HG02943 (cell line): ENCODE results near the gene AFG1L.
A peak's percentile ranks its signal among the peaks of the same experiment; 100 is the strongest.
"Not testable (repeated sequence)": the region's sequence is repeated elsewhere in the genome, so short reads cannot be mapped to it uniquely, and the experiment has no call there.

ENCODE experiments used
- ATAC-seq: cut with Tn5 transposase; IDR thresholded peaks from one replicate; pipeline ENCODE4 v1.9.1; 2021; ENCODE audit warnings: mild to moderate bottlenecking, low read depth, moderate library complexity; ENCODE audit not compliant: unreplicated experiment

Gene AFG1L

DNA sequence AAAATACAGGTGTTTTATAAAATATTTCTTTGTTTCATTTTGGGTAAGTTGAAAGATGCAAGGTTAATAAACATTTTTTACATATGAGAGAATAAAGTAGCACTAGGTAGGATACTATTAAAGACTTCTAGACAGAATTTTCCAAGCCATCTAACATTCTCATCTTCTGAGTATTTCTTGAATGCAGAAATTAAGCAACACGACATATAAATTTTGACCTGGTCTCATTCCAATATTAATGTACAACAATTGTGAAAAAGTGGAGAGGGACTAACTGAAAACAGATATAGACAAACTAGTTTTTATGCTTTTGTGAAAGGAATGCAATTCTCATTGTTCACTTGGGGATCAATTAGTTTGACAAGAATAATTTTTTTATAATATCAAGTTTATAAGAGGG lies 254.4 kb downstream of the AFG1L start:
- no peak for ATAC-seq

DNA sequence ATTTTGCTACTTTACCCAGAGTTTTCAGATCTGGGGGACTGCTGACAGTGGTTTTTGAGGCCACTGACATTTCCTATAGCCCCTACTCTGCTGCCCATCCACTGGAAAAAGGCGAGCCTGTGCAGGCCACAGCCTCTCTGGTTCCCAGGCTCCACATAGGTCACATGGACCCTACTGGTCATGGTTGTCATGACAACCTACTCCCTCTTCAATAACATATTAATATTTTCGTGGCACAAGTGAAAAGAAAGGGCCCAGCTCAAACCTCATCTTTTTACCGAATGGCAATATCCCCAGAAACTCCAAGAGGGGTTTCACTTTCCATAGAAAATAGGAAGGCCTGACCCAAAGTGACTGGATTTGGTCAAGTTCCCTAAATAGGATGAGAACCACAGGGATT lies 254.9 kb downstream of the AFG1L start:
- no peak for ATAC-seq

- ATAC-seq: no peak
These were observed 255.4 kb downstream of the AFG1L start for GRCh38 chr6:108550256-108550655.

GRCh38 chr6:108555399-108556052 lies 260.7 kb downstream of the AFG1L start:
- ATAC-seq: no peak

DNA sequence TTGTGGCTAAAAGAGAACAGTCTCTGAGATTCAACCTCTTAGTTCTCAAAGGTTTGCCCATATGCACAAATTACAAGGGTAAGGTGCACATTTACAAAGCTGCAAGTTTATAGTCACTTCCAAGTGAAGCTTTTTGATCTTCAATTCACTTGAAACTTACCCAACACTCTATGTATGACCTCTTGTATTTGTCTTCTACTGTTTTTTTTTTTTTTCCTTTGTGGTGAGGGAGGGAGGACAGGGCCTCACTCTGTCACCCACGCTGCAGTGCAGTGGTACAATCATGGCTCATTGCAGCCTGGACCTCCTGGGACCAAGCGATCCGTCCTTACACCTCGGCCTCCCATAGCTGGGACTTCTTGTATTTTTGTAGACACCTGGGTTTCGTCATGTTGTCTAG lies 261.4 kb downstream of the AFG1L start:
- no peak for ATAC-seq

DNA sequence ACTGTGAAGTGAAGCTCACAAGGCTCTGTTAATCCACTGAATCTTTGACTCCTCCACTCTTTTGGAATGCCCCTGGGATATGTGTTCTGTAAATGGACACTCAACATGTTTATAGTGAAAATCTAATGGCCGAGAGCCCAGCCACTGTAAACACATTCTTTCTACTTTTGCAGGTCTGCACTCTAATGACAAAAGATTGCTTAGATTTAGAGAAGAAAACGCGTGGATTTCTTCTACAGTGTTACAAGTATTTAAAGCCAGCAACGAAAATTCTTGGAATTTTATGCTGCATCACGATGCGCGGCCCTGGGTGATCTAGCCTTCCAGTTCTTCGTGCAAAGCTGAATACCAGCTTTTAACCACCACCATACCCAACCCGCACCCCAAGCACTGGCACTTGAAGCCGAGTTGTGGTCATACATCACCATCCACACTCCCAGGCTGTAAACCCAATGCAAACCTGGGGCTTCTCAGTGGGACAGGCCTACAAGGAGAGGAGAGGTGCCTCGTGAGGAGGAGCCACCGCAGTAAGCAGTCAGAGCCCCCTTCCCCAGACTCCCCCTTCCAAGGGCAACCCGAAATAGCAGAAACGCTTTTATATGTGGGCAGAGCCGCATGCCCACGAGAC lies 262.1 kb downstream of the AFG1L start:
- no peak for ATAC-seq

GRCh38 chr6:108557494-108558371 lies 262.9 kb downstream of the AFG1L start:
- no peak for ATAC-seq

DNA sequence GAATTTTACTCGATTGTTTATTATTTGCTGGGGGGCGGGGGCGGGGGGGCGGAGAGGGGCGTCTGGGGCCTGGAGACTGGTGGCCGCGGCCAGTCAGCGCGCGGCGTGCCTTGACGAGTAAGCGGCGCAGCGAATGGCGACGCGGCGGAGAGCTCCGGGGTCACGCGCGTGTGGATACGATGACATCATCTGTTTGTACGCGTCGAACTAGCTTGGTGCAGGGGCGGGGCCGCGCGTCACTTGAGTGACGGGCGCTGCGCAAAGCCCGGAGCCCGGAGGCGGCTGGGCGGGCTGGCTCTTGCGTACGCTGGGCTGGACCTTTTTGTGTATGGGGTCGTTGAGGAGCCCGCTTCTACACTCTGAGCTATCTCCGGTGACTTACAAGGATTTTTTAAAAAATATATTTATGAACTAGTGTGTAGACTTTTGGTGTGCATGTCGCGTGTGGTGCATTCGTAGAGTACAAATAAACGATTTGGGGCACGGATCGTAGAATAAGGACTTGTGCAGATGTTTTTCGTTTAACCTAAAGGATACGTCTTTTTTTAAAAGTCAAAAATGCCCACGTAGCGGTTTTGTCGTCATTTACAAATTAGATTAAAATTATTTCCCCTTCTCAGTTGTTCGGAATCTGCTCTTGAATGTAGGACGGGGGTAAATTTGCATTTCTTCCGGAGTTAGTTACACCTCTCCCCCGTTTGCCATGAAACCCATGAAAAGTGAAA lies 263.7 kb downstream of the AFG1L start:
- ATAC-seq: peak; percentile 48

DNA sequence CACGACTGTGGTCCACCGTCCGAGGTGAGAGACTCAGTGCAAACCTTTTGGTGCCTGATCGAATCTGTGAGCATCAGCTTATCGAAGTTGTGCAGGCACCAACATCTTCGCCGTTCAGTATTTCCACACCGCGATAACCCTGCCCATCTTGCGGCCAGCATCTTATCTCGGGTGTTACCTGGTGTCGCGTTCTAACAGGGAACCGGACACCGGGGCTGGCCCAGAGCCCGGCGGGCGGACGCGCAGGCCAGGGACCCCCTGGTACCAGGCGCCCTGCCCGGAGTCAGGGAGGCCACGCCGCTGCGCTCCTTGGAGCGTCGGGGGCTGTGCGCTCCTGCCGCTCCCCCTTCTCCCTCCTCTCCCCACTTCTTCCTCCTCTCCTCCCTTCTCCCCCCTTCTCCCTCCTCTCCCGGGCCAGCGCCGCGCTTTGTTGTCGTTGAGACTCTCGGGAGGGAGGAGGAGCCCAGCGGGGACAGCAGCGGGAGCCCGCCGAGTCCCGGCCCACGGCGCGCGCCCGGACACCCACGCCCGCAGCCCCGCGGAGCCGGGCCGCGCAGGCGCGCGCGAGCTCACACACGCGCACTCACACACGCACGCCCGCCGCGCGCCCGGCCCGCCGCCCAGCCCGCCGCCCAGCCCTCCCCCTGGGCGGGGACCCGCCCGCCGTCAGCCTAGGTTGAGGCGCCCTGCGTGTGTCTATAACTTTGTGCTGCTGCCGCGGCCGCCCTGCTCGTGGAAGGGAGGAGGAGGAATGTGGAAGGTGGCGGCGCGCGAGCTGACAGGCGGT lies 264.4 kb downstream of the AFG1L start:
- ATAC-seq: no peak

DNA sequence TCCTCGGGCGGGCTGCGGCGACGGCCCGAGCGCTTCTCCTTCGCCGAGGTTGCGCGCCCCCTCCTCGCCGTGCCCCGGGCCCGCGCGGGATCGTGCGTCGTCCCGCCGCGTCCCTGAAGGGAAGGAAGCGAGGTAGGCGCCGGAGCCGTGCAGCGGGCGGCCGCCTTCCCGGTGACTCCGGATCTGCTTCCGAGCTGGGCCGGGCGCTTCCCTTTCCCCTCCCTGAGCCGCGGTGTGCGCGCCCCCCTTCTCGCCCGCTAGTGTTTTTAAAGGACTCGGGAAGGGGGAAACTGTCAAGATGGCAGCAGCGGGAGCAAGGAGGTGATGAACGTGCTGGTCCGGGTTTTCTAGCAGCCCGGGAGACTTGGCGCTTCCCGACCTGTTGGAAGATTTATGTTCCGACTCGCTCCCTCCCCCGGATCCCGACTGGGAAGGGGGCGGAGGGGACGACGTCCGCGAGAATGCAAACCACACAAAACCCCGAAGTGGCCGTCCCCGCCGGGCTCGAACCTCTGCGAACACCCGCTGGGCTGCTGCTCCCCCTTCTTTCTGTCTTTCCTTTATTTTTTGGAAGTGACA lies 265.1 kb downstream of the AFG1L start:
- ATAC-seq: no peak

- ATAC-seq: no peak
These were observed 265.8 kb downstream of the AFG1L start, which contains the start of gene FOXO3 for GRCh38 chr6:108560463-108561308. Gene FOXO3, plus strand, starts transcription at chr6:108560917. Its CDS starts 292 bp downstream, at chr6:108561209.

DNA sequence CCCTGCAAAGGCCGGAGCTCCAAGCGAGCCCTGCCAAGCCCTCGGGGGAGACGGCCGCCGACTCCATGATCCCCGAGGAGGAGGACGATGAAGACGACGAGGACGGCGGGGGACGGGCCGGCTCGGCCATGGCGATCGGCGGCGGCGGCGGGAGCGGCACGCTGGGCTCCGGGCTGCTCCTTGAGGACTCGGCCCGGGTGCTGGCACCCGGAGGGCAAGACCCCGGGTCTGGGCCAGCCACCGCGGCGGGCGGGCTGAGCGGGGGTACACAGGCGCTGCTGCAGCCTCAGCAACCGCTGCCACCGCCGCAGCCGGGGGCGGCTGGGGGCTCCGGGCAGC lies 266.4 kb downstream of the AFG1L start:
- ATAC-seq: not testable (repeated sequence)

DNA sequence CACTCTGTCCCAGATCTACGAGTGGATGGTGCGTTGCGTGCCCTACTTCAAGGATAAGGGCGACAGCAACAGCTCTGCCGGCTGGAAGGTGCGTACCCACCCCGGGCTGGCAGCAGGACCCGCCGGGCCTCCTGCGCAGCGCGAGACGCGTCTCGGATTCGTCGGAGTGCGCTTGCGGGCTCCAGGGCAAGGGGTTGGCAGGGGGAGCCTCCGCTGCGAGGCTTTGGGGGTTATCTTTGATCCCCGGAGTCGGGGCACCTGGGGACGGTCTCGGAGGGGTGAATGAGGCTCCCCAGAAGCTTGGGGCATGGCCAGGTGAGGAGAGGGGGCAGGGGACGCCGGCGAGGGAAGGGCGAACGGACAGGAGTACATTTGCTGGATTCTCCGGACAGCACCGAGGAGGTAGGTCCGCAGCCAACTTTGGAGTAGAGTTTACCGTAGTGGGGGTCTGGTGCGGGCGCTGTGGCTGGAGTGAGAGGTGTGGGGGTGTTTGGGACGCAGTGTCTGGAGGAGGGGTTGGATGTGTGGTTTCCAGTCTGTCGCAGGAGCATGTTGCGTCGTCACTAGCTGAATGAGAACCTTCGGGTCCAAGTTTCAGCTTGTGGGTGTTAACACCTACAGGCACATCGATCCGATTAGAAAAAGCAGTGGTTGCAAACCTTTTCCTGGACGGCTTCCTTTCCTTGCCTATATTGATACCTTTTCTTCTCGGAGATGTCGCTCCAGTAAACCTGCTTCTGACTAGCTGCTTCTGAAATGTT lies 267.1 kb downstream of the AFG1L start:
- no peak for ATAC-seq

DNA sequence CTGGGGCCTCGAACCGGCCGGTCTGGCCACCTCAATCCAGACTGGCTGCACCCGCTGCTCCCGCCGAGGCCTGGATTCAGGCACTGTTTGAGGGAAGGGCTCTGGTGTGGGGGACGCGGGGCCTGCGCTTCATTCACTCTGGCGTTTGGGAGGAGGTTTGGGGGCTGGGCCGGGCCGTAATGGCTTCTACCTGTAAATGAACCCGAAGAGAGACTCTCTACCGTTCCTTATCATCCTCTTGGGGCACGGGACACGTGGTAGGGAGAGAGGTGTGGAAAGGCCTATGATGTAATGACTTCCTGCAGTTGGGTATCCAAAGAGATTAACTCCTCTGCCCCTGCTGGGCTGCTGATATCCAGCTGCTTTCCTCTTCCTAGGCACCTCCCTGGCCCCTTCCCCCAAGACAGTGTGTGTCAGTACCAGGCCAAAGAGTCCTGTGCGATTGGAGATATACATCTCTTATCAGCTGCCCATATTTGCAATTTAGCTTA lies 267.7 kb downstream of the AFG1L start:
- ATAC-seq: no peak

DNA sequence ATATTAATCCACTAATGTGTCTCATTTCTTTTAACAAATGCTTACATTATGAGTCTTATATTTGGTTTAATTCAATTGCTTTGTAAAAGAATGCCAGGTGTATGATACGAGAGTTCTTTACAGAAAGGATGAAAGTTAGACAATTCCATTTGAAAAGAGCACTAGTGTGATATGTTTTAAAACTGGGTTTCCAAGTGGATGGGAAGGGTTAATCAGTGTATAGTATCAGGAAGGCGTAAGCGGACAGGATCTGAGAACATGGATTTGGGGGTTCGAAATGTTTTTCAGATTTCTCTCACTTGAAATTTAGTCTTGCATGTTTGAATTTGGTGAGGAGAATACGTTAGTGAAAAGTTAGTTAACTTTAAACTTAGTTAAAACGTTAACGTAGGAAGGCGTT lies 268.4 kb downstream of the AFG1L start:
- no peak for ATAC-seq

GRCh38 chr6:108564178-108564577 lies 269.3 kb downstream of the AFG1L start:
- no peak for ATAC-seq

- peak; percentile 70 for ATAC-seq
These were observed 270.4 kb downstream of the AFG1L start for GRCh38 chr6:108565091-108565766.
